ENCODE results near the gene ZSCAN26. TPM values are rescaled to one million over a fixed set of nuclear protein-coding genes. Genes with fewer than 3 reads are reported as not detected.

Gene ZSCAN26
- total and polyA plus RNA-seq, 2 of the 8 experiments (the other 6 are each of a cell fraction or from before 2014, with no cell fraction given): 7.0 to 8.5 TPM

- H3K4me1 ChIP-seq (replicated peaks in 1 of 4; ENCODE audit: control insufficient read depth in 3 of 4, insufficient read depth in 4 of 4, low read length in 3 of 4): peaks cover 0 to 6% (median 4%) of the 10 kb centered on the region in 4 experiments; a peak in 4 of 7 replicates
- TF ChIP-seq CTCF (IDR thresholded peaks at IDR 0.05; ENCODE audit: control extremely low read depth in 1 of 3, insufficient read depth in 1 of 3, low read depth in 1 of 3, low read length in 3 of 3) (no peak), CEBPB (IDR thresholded peaks at IDR 0.05; ENCODE audit: low read depth, low read length) (no peak), CBX5 (IDR thresholded peaks at IDR 0.05; ENCODE audit: low read depth, low read length) (no peak), SUZ12 (IDR thresholded peaks at IDR 0.05; ENCODE audit: low read length) (no peak), YY1 (IDR thresholded peaks at IDR 0.05; ENCODE audit: low read depth, low read length) (peak; percentile 41; the same call in 1 of the 2 replicates), NRF1 (IDR thresholded peaks at IDR 0.05; ENCODE audit: low read depth, low read length) (no peak), FOSL1 (IDR thresholded peaks at IDR 0.05; ENCODE audit: insufficient read depth, low read depth, low read length) (no peak)
Measured at GRCh38 chr6:28252009-28252975, 14.7 kb upstream of the ZSCAN26 start, which contains the start of gene ZKSCAN4. Gene ZKSCAN4 (minus strand): TSS chr6:28252269. CDS start chr6:28251980, 289 bp downstream.

More at GRCh38 chr6:28252009-28252975, 14.7 kb upstream of the ZSCAN26 start, which contains the start of gene ZKSCAN4:
- Histone ChIP-seq H2AFZ (ENCODE audit: low read length) (peak within 1 kb of the TSS; percentile 73), H3K27ac (ENCODE audit: low read depth, low read length) (no peak within 1 kb of the TSS; the same call in 1 of the 2 replicates), H2BK120ac (replicated peaks; ENCODE audit: low read depth, low read length) (no peak within 1 kb of the TSS), H3K4me3 (ENCODE audit: extremely low read depth in 1 of 4, insufficient read depth in 2 of 4, low read depth in 3 of 4, low read length in 4 of 4) (peak within 1 kb of the TSS; percentile 68 to 97 (median 93)), H3K9me3 (ENCODE audit: insufficient read depth in 2 of 2, low read depth in 1 of 2, low read length in 1 of 2) (no peaks in the 10 kb centered on the region), H3K36me3 (ENCODE audit: control insufficient read depth in 2 of 4, insufficient read depth in 4 of 4, low read length in 3 of 4) (peaks cover 0 to 16% (median 2%) of the 10 kb centered on the region in 4 experiments; a peak in 1 of 8 replicates), H4K91ac (replicated peaks; ENCODE audit: insufficient read length, low read length) (no peak within 1 kb of the TSS), H3K79me2 (ENCODE audit: control insufficient read depth in 1 of 2, insufficient read depth in 2 of 2, low read length in 2 of 2) (peaks cover 3 to 11% of the 10 kb centered on the region in 2 experiments; a peak in 3 of 4 replicates), H3K4ac (replicated peaks; ENCODE audit: insufficient read length, low read depth, low read length) (peak within 1 kb of the TSS; percentile 2), H4K8ac (ENCODE audit: extremely low read depth, insufficient read depth, low read length) (peak within 1 kb of the TSS; percentile 81), H2BK20ac (ENCODE audit: low read length) (peak within 1 kb of the TSS; percentile 50; the same call in 1 of the 2 replicates), H3K23ac (ENCODE audit: insufficient read length) (no peak within 1 kb of the TSS), H3K27me3 (replicated peaks in 1 of 4; ENCODE audit: control insufficient read depth in 3 of 4, extremely low read depth in 1 of 4, insufficient read depth in 3 of 4, low read length in 3 of 4) (no peaks in the 10 kb centered on the region), H3K79me1 (ENCODE audit: low read depth, low read length) (peaks cover 3% of the 10 kb centered on the region; the same call in 1 of the 2 replicates), H2BK15ac (ENCODE audit: low read length) (peak within 1 kb of the TSS; percentile 89; the same call in 1 of the 2 replicates), H2BK5ac (ENCODE audit: low read depth, low read length) (peak within 1 kb of the TSS; percentile 73; the same call in 1 of the 2 replicates), H3K9ac (replicated peaks in 1 of 4; ENCODE audit: extremely low read depth in 1 of 4, low read depth in 3 of 4, low read length in 3 of 4) (peak within 1 kb of the TSS; percentile 58 to 70 (median 62)), H4K20me1 (replicated peaks in 1 of 2; ENCODE audit: control insufficient read depth in 1 of 2, insufficient read depth in 2 of 2, low read length in 2 of 2) (no peaks in the 10 kb centered on the region), H3K4me2 (ENCODE audit: insufficient read depth in 1 of 2, low read depth in 2 of 2, low read length in 2 of 2) (peak within 1 kb of the TSS; percentile 51 to 93), H3K18ac (ENCODE audit: extremely low read depth, low read length) (peak within 1 kb of the TSS; percentile 75; the same call in 1 of the 2 replicates), H4K5ac (ENCODE audit: insufficient read length, low read depth, low read length) (no peak within 1 kb of the TSS), H2BK12ac (ENCODE audit: low read depth, low read length) (0 out of 2 replicates have a peak within 1 kb of the TSS, but pooled peaks have one; percentile 81), H3K23me2 (ENCODE audit: low read depth, low read length) (no peaks in the 10 kb centered on the region; the same call in 1 of the 2 replicates), H2AK5ac (ENCODE audit: low read depth, low read length) (no peak within 1 kb of the TSS), H3K56ac (replicated peaks; ENCODE audit: insufficient read length, low read depth, low read length) (no peak within 1 kb of the TSS), H3K14ac (ENCODE audit: insufficient read length) (no peak within 1 kb of the TSS)
- POLR2A ChIA-PET (ENCODE audit: partially characterized antibody): interaction anchor here (0.8 to 4.2 kb wide), 7 partner anchors 15 to 131 kb away, joined by 3 to 31 read pairs (median 5); partner anchors contain the start of genes ZKSCAN8, ZSCAN26 and ZSCAN31
- DNase-seq (ENCODE audit: low read depth in 1 of 2, low spot score in 2 of 2): peak; percentile 50 to 87
- WGBS, 2 experiments (ENCODE audit: extremely low coverage in 1 of 2, insufficient coverage in 1 of 2, insufficient read length in 1 of 2, insufficient replicate concordance in 2 of 2, low coverage in 1 of 2, low lambda C conversion rate in 2 of 2, missing lambda C conversion rate in 1 of 2): 15% methylated on average over 14 of the region's 14 CpGs; no CpG with 5 or more reads in 1 of the 2 experiments
- CTCF ChIA-PET (ENCODE audit: partially characterized antibody): interaction anchor here (0.7 to 1.5 kb wide), 5 partner anchors 13 to 104 kb away, joined by 3 to 6 read pairs (median 3); no protein-coding TSS in a partner anchor
- FAIRE-seq: peak; percentile 85
